ENCODE data around the gene RASAL2.

GRCh38 chr1:178086294-178086693 is 7.6 kb upstream of the RASAL2 start:
- no peak for TF ChIP-seq POLR2A (IDR thresholded peaks at IDR 0.05; ENCODE audit: low read depth, low read length)
- TF ChIP-seq POLR2AphosphoS5 (IDR thresholded peaks at IDR 0.05; ENCODE audit: low read depth, low read length): no peak
- no peak for TF ChIP-seq SPI1 (IDR thresholded peaks at IDR 0.05; ENCODE audit: low read depth, low read length)

All from GM12891 (cell line).